ENCODE results near the gene DLGAP4. TPM values are rescaled to one million over a fixed set of nuclear protein-coding genes. Genes with fewer than 3 reads are reported as not detected.

Gene DLGAP4
- total and polyA plus RNA-seq, 2 of the 8 experiments (the other 6 are each of a cell fraction or from before 2014, with no cell fraction given) = 41.2 to 57.2 TPM

DNA sequence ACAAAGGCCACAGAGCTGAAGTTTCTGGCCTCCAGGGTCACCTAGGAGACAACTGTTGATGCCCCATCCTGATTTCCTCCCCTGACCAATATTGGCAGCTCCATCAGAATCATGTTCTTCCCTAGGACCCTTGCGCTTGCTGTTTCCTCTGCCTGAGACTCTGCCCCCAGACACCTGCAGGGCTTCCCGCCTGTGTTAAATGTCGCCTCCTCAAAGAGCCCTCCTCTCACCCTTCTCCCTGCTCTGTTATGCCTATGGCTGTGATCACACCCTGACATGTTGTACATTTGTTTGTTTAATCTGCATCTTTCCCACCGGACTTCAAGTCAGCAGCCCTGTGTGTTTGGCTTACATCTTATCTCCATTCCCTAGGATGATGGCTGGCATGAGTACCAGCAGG lies 30.1 kb downstream of the DLGAP4 start:
- Histone ChIP-seq H3K14ac (ENCODE audit: insufficient read length) (no peak overlapping the region), H3K56ac (replicated peaks; ENCODE audit: insufficient read length, low read depth, low read length) (no peak overlapping the region), H2BK20ac (ENCODE audit: low read length) (no peak overlapping the region), H3K4me1 (replicated peaks in 1 of 4; ENCODE audit: control insufficient read depth in 3 of 4, insufficient read depth in 4 of 4, low read length in 3 of 4) (peaks cover 6 to 33% (median 19%) of the 10 kb centered on the region in 4 experiments), H3K4me3 (ENCODE audit: extremely low read depth in 1 of 4, insufficient read depth in 2 of 4, low read depth in 3 of 4, low read length in 4 of 4) (no peak overlapping the region), H3K27ac (ENCODE audit: low read depth, low read length) (no peak overlapping the region), H3K4me2 (ENCODE audit: insufficient read depth in 1 of 2, low read depth in 2 of 2, low read length in 2 of 2) (no peak overlapping the region), H3K79me2 (ENCODE audit: control insufficient read depth in 1 of 2, insufficient read depth in 2 of 2, low read length in 2 of 2) (no peaks in the 10 kb centered on the region), H2BK5ac (ENCODE audit: low read depth, low read length) (no peak overlapping the region), H2BK12ac (ENCODE audit: low read depth, low read length) (no peak overlapping the region), H3K9ac (replicated peaks in 1 of 4; ENCODE audit: extremely low read depth in 1 of 4, low read depth in 3 of 4, low read length in 3 of 4) (no peak overlapping the region), H3K4ac (replicated peaks; ENCODE audit: insufficient read length, low read depth, low read length) (no peak overlapping the region), H2BK15ac (ENCODE audit: low read length) (no peak overlapping the region), H2AK5ac (ENCODE audit: low read depth, low read length) (no peak overlapping the region), H3K18ac (ENCODE audit: extremely low read depth, low read length) (no peak overlapping the region), H4K8ac (ENCODE audit: extremely low read depth, insufficient read depth, low read length) (no peak overlapping the region), H4K5ac (ENCODE audit: insufficient read length, low read depth, low read length) (no peak overlapping the region), H3K79me1 (ENCODE audit: low read depth, low read length) (no peaks in the 10 kb centered on the region), H3K27me3 (replicated peaks in 1 of 4; ENCODE audit: control insufficient read depth in 3 of 4, extremely low read depth in 1 of 4, insufficient read depth in 3 of 4, low read length in 3 of 4) (peaks cover 2 to 31% (median 28%) of the 10 kb centered on the region in 4 experiments; a peak in 6 of 7 replicates), H2AFZ (ENCODE audit: low read length) (no peak overlapping the region), H3K9me3 (ENCODE audit: insufficient read depth in 2 of 2, low read depth in 1 of 2, low read length in 1 of 2) (no peaks in the 10 kb centered on the region), H4K91ac (replicated peaks; ENCODE audit: insufficient read length, low read length) (no peak overlapping the region), H2BK120ac (replicated peaks; ENCODE audit: low read depth, low read length) (no peak overlapping the region), H3K36me3 (ENCODE audit: control insufficient read depth in 2 of 4, insufficient read depth in 4 of 4, low read length in 3 of 4) (no peaks in the 10 kb centered on the region), H3K23ac (ENCODE audit: insufficient read length) (no peak overlapping the region), H3K23me2 (ENCODE audit: low read depth, low read length) (no peaks in the 10 kb centered on the region; the same call in 1 of the 2 replicates), H4K20me1 (replicated peaks in 1 of 2; ENCODE audit: control insufficient read depth in 1 of 2, insufficient read depth in 2 of 2, low read length in 2 of 2) (peaks cover 18 to 22% of the 10 kb centered on the region in 2 experiments)
- POLR2A ChIA-PET (ENCODE audit: partially characterized antibody) = no interaction called here
- CTCF ChIA-PET (ENCODE audit: partially characterized antibody) = no interaction called here
- WGBS, 2 experiments (ENCODE audit: extremely low coverage in 1 of 2, insufficient coverage in 1 of 2, insufficient read length in 1 of 2, insufficient replicate concordance in 2 of 2, low coverage in 1 of 2, low lambda C conversion rate in 2 of 2, missing lambda C conversion rate in 1 of 2) = 90% methylated on average over 4 of the region's 4 CpGs; no CpG with 5 or more reads in 1 of the 2 experiments
- no peak for FAIRE-seq
- TF ChIP-seq HDAC6 (IDR thresholded peaks at IDR 0.05; ENCODE audit: low read depth, low read length) = no peak
- no peak for TF ChIP-seq HDAC2 (IDR thresholded peaks at IDR 0.05; ENCODE audit: borderline replicate concordance in 1 of 2, low read depth in 2 of 2, low read length in 2 of 2)
- TF ChIP-seq POLR2A (IDR thresholded peaks at IDR 0.05; ENCODE audit: control extremely low read depth in 1 of 2, low read depth in 2 of 2, low read length in 2 of 2) = no peak
- TF ChIP-seq CHD1 (IDR thresholded peaks at IDR 0.05; ENCODE audit: low read depth, low read length) = no peak
- TF ChIP-seq SIX5 (IDR thresholded peaks at IDR 0.05; ENCODE audit: low read depth, low read length) = no peak
- no peak for TF ChIP-seq RNF2 (IDR thresholded peaks at IDR 0.05; ENCODE audit: borderline replicate concordance, low read depth, low read length, missing control alignments, poor library complexity, severe bottlenecking)
- no peak for TF ChIP-seq SUZ12 (IDR thresholded peaks at IDR 0.05; ENCODE audit: low read length)
- no peak for TF ChIP-seq EZH2 (IDR thresholded peaks at IDR 0.05; ENCODE audit: low read depth, low read length, severe bottlenecking)
- DNase-seq (ENCODE audit: low read depth in 1 of 2, low spot score in 2 of 2) = no peak

All from H1 (cell line).